ENCODE results near the gene EGFL7. TPM values are rescaled to one million over a fixed set of nuclear protein-coding genes. Genes with fewer than 3 reads are reported as not detected.
"Not testable (repeated sequence)": the region's sequence is repeated elsewhere in the genome, so short reads cannot be mapped to it uniquely, and the experiment has no call there.

Gene EGFL7
- total RNA-seq, 1 donor from 2014 or later: 7.0 TPM

DNA sequence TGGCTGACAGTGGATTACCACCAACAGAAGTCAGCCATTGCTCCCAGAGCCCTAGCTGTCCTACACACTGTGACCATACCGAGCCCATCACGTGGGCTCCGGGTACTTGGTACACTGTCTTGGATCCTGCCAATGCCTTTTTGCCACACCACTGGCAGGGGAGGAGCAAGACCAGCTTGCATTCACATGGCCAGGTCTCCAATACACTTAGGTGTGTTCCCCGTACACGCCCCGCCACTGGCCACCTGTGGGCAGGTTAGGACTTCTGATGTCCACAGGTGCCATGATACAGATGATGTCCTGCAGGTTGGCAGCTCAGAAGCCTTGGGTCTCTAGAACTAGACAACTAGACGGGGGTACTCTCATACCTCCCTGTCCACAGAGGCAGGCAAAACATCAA, 44.3 kb downstream of the EGFL7 start:
- Mint-ChIP-seq H3K4me1 (ENCODE audit: low read depth) (peaks cover 8% of the 10 kb centered on the region), H3K27ac (ENCODE audit: unreplicated experiment) (no peak overlapping the region), H3K4me3 (ENCODE audit: unreplicated experiment) (no peak overlapping the region), H3K36me3 (ENCODE audit: low read depth) (no peaks in the 10 kb centered on the region), H3K27me3 (ENCODE audit: low read depth) (peaks cover 4% of the 10 kb centered on the region), H3K9me3 (ENCODE audit: low read depth) (no peaks in the 10 kb centered on the region)
- no peak for DNase-seq (ENCODE audit: low spot score)
- TF ChIP-seq, protein P1, sequence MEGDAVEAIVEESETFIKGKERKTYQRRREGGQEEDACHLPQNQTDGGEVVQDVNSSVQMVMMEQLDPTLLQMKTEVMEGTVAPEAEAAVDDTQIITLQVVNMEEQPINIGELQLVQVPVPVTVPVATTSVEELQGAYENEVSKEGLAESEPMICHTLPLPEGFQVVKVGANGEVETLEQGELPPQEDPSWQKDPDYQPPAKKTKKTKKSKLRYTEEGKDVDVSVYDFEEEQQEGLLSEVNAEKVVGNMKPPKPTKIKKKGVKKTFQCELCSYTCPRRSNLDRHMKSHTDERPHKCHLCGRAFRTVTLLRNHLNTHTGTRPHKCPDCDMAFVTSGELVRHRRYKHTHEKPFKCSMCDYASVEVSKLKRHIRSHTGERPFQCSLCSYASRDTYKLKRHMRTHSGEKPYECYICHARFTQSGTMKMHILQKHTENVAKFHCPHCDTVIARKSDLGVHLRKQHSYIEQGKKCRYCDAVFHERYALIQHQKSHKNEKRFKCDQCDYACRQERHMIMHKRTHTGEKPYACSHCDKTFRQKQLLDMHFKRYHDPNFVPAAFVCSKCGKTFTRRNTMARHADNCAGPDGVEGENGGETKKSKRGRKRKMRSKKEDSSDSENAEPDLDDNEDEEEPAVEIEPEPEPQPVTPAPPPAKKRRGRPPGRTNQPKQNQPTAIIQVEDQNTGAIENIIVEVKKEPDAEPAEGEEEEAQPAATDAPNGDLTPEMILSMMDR (IDR thresholded peaks at IDR 0.05): no peak

DNA sequence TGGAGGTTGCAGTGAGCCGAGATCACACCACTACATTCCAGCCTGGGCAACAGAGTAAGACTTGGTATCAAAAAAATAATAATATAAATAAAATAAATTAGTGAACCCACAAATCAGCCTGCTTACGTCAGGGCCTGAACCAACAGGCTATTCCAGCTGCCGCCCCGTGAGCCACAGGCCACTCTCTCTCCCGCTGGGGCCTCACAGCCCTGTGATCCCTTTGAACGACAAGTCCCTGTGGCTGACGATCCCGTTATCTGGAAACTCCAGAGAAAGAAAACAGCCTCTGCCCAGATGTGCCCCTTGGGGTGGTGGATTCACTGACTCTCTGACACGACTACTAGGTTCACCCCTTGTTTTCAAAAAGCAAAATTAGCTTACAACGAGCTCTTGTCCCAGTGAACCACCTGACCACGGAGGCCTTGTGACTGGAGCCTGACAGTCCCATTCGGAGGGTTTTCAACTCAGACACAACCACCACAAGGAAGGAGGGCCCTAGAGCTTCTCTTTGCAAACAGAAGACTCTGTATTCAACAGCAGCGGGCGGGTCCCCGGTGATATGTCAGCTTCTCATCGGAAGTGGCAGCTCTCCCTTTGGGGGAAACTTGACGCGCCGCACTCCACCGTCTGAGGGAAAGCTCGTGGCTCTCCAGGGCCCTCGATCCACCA, 45.3 kb downstream of the EGFL7 start:
- H3K4me3 Mint-ChIP-seq (ENCODE audit: unreplicated experiment): no peak overlapping the region
- peaks cover 8% of the 10 kb centered on the region for H3K4me1 Mint-ChIP-seq (ENCODE audit: low read depth)
- no peaks in the 10 kb centered on the region for H3K9me3 Mint-ChIP-seq (ENCODE audit: low read depth)
- H3K36me3 Mint-ChIP-seq (ENCODE audit: low read depth): no peaks in the 10 kb centered on the region
- no peak overlapping the region for H3K27ac Mint-ChIP-seq (ENCODE audit: unreplicated experiment)
- H3K27me3 Mint-ChIP-seq (ENCODE audit: low read depth): peaks cover 4% of the 10 kb centered on the region
- TF ChIP-seq, protein P1 (IDR thresholded peaks at IDR 0.05): no peak
- no peak for DNase-seq (ENCODE audit: low spot score)

DNA sequence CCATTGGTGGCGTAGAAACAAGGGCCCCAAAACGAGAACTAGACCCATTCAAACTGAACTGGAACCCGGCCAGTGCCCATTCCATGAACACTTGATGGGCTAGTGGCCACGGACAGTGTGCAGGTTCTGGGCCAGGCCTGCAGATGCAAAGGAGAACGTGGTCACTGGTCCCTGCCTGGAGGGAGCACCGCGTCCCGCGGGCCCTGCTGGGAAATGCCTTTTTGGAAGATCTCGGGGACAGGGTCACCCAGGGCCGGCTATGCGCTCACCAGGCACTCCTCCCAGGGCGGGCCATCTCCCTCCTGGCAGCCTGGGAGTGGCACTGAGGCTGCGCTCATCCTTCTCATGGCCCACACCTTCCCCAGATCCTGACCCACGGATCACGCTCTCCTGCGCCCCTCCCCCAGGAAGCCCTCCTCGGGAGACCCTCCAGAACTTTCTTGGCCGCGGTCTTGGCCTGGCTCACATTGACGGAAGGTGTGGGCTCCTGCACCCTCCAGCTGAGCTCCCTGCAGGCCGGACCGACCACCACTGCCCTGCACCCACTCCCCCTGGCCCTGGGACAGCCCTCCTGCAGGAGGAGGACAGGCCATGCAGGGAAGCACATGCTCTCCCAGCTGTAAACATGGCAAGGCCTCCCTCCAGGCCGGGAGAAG, 46.9 kb downstream of the EGFL7 start:
- Mint-ChIP-seq H3K27me3 (ENCODE audit: low read depth) (peaks cover 4% of the 10 kb centered on the region), H3K9me3 (ENCODE audit: low read depth) (no peaks in the 10 kb centered on the region), H3K4me3 (ENCODE audit: unreplicated experiment) (no peak overlapping the region), H3K36me3 (ENCODE audit: low read depth) (no peaks in the 10 kb centered on the region), H3K27ac (ENCODE audit: unreplicated experiment) (no peak overlapping the region), H3K4me1 (ENCODE audit: low read depth) (peaks cover 11% of the 10 kb centered on the region)
- TF ChIP-seq, protein P1 (IDR thresholded peaks at IDR 0.05): no peak
- no peak for DNase-seq (ENCODE audit: low spot score)

DNA sequence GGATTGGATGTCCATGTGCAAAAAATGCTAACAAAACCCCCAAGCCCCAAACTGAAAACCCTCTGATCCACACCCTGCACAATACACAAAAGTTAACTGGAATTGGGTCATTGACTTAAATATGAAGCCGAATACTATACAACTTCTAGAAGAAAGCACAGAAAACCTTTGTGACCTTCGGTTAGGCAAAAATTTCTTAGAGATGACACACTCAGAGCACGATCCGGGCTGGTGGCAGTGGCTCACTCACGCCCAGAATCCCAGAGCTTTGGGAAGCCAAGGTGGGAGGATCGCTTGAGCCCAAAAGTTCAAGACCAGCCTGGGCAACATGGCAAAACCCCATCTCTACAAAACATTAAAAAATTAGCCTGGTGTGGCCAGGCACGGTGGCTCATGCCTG, 47.8 kb downstream of the EGFL7 start:
- TF ChIP-seq, protein P1 (IDR thresholded peaks at IDR 0.05): no peak
- no peak overlapping the region for H3K4me3 Mint-ChIP-seq (ENCODE audit: unreplicated experiment)
- peaks cover 4% of the 10 kb centered on the region for H3K27me3 Mint-ChIP-seq (ENCODE audit: low read depth)
- H3K27ac Mint-ChIP-seq (ENCODE audit: unreplicated experiment): no peak overlapping the region
- H3K9me3 Mint-ChIP-seq (ENCODE audit: low read depth): no peaks in the 10 kb centered on the region
- DNase-seq (ENCODE audit: low spot score): no peak
- H3K36me3 Mint-ChIP-seq (ENCODE audit: low read depth): no peaks in the 10 kb centered on the region
- peaks cover 11% of the 10 kb centered on the region for H3K4me1 Mint-ChIP-seq (ENCODE audit: low read depth)

DNA sequence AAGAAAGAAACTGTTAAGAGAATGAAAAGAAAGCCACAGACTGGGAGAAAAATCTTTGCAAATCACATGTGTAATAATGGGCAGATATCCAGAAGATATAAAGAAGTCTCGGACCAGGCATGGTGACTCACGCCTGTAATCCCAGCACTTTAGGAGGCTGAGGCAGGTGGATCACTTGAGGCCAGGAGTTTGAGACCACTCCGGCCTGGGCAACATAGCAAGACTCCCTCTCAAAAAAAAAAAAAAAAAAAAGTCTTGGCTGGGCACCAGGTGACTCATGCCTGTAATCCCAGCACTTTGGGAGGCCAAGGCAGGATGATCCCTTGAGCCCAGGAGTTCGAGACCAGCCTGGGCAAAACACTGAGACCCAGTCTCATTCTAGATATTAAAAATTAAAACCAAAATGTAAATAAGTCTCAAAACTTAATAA, 48.5 kb downstream of the EGFL7 start:
- not testable (repeated sequence) for H3K36me3 Mint-ChIP-seq (ENCODE audit: low read depth); H3K9me3 Mint-ChIP-seq (ENCODE audit: low read depth); H3K27me3 Mint-ChIP-seq (ENCODE audit: low read depth); DNase-seq (ENCODE audit: low spot score)
- peak overlapping the region; percentile 59 for H3K4me3 Mint-ChIP-seq (ENCODE audit: unreplicated experiment)
- peaks cover 11% of the 10 kb centered on the region for H3K4me1 Mint-ChIP-seq (ENCODE audit: low read depth)
- peak overlapping the region; percentile 8 for H3K27ac Mint-ChIP-seq (ENCODE audit: unreplicated experiment)
